K562 (cell line): ENCODE measurements around the gene TTC32. TPM values are rescaled to one million over a fixed set of nuclear protein-coding genes. Genes with fewer than 3 reads are reported as not detected.

ENCODE experiments used
- ATAC-seq: fragments of 200-7000 bp; cut with Tn5 transposase; 3 replicates; pipeline ENCODE4 v1.9.1; 2020; ENCODE audit warnings: moderate library complexity
- BruUV-seq: library from RNA; stranded (reverse); fragments of 400-500 nt; replicated peaks from 2 replicates; lab custom pipeline; 2021; lab: Mats Ljungman, UMichigan
- CTCF ChIA-PET: fragments of 300-600 bp; formaldehyde crosslinking; extraction: SDS; loops from one replicate; lab custom pipeline; 2021; ENCODE audit warnings: low intra/inter-chr PET ratio; lab: Yijun Ruan, JAX
- POLR2A ChIA-PET: fragments of 300-600, 350-650 bp; sonication (Branson Sonifier 250); formaldehyde crosslinking; extraction: SDS; loops from one replicate; lab custom pipeline; 2021; ENCODE audit warnings: antibody characterized with exemption, inconsistent platforms; lab: Yijun Ruan, JAX
- DNase-seq, 4 experiments: peaks; one replicate each; pipeline versions ENCODE4 v3.0.0 to v3.0.0-alpha.2; 2011 to 2018; ENCODE audit warnings: low spot score in 3 of 4, mixed read lengths in 3 of 4; ENCODE audit errors: extremely low read depth in 1 of 4
- FAIRE-seq: peaks from 2 replicates; lab custom pipeline; 2011; peaks lifted over from hg19 to GRCh38; lab: Jason Lieb, UNC
- H2AFZ ChIP-seq: 2 replicates; pipeline ENCODE4 v1.6.0; 2011; ENCODE audit warnings: low read depth, low read length, control low read depth, inconsistent platforms
- H3K27ac ChIP-seq: fragments of 200-600 bp; 3 replicates; pipeline ENCODE4 v1.8.0; 2011; ENCODE audit warnings: low read depth, mild to moderate bottlenecking, control low read depth, inconsistent platforms, low read length, moderate library complexity, mixed read lengths; ENCODE audit errors: extremely low read depth
- H3K27me3 ChIP-seq, 2 experiments: fragments of 300-600 bp in 1 of 2; 2 replicates in 1 of 2; 3 replicates in 1 of 2; pipeline versions ENCODE4 v1.6.0 to v1.8.0; 2011; ENCODE audit warnings: inconsistent platforms in 2 of 2, low read length in 2 of 2, mild to moderate bottlenecking in 1 of 2, mixed read lengths in 1 of 2, moderate library complexity in 1 of 2; ENCODE audit not compliant: control insufficient read depth in 2 of 2, insufficient read depth in 2 of 2
- H3K36me3 ChIP-seq: fragments of 300-600 bp; 3 replicates; pipeline ENCODE4 v1.8.0; 2011; ENCODE audit warnings: mild to moderate bottlenecking, low read length, inconsistent platforms; ENCODE audit not compliant: control insufficient read depth, insufficient read depth
- H3K4me1 ChIP-seq, 2 experiments: fragments of 200-600 bp in 1 of 2; replicated peaks in 1 of 2; 2 replicates in 1 of 2; 3 replicates in 1 of 2; pipeline versions ENCODE4 v1.5.1 to v1.8.0; 2011; ENCODE audit warnings: inconsistent platforms in 2 of 2, low read length in 2 of 2, mild to moderate bottlenecking in 1 of 2, mixed read lengths in 1 of 2, moderate library complexity in 1 of 2; ENCODE audit not compliant: control insufficient read depth in 2 of 2, insufficient read depth in 2 of 2
- H3K4me2 ChIP-seq: 2 replicates; pipeline ENCODE4 v1.6.1; 2011; ENCODE audit warnings: low read length, control low read depth, inconsistent platforms, mixed read lengths; ENCODE audit not compliant: insufficient read depth
- H3K4me3 ChIP-seq: fragments of 200-600 bp; sonication (generic), shearing (Covaris generic); 2 replicates; pipeline ENCODE4 v1.5.1; 2016; ENCODE audit warnings: control low read depth, inconsistent platforms
- H3K79me2 ChIP-seq: fragments of 200-600 bp; 3 replicates; pipeline ENCODE4 v1.8.0; 2011; ENCODE audit warnings: low read length, inconsistent platforms; ENCODE audit not compliant: control insufficient read depth, insufficient read depth
- H3K9ac ChIP-seq, 2 experiments: 2 replicates each; pipeline versions ENCODE4 v1.6.0 to v1.6.1; 2011; ENCODE audit warnings: low read depth in 2 of 2, low read length in 2 of 2, control low read depth in 1 of 2, inconsistent platforms in 1 of 2, mild to moderate bottlenecking in 1 of 2, mixed read lengths in 1 of 2; ENCODE audit not compliant: insufficient read depth in 1 of 2
- H3K9me1 ChIP-seq: one replicate; pipeline ENCODE4 v1.6.0; 2011; ENCODE audit warnings: inconsistent platforms, mild to moderate bottlenecking, low read length, moderate library complexity; ENCODE audit not compliant: control insufficient read depth, insufficient read depth
- H3K9me3 ChIP-seq: replicated peaks from 2 replicates; pipeline ENCODE4 v1.5.1; 2011; ENCODE audit warnings: low read depth, low read length, inconsistent platforms; ENCODE audit not compliant: control insufficient read depth, insufficient read depth
- H4K20me1 ChIP-seq: replicated peaks from 2 replicates; pipeline ENCODE4 v1.6.1; 2011; ENCODE audit warnings: low read length, inconsistent platforms, mixed read lengths; ENCODE audit not compliant: control insufficient read depth, insufficient read depth
- BCL6 ChIP-seq: fragments of 250-450 bp; sonication (Bioruptor Pico); IDR thresholded peaks from 2 replicates; pipeline ENCODE4 v1.4.0; 2020
- CXXC5 ChIP-seq: fragments of 250-450 bp; sonication (Bioruptor Pico); IDR thresholded peaks from 2 replicates; pipeline ENCODE4 v1.8.0; 2022; ENCODE audit warnings: inconsistent platforms, mild to moderate bottlenecking, moderate library complexity
- FOXK1 ChIP-seq: sonication (generic); formaldehyde crosslinking; IDR thresholded peaks from 2 replicates; pipeline ENCODE4 v1.8.0; 2022; ENCODE audit warnings: missing genetic modification reagents, mild to moderate bottlenecking, borderline replicate concordance
- MTF1 ChIP-seq: fragments of 250-450 bp; sonication (Bioruptor Pico); IDR thresholded peaks from 2 replicates; pipeline ENCODE4 v1.9.0; 2021; ENCODE audit warnings: moderate library complexity, mild to moderate bottlenecking, inconsistent platforms, borderline replicate concordance
- NFYB ChIP-seq: IDR thresholded peaks from 2 replicates; pipeline ENCODE4 v1.6.1; 2011; ENCODE audit warnings: mild to moderate bottlenecking, moderate library complexity; ENCODE audit not compliant: insufficient read length; ENCODE audit errors: extremely low read depth
- NR1H2 ChIP-seq: sonication (generic); formaldehyde crosslinking; IDR thresholded peaks from 2 replicates; pipeline ENCODE4 v1.4.0; 2020; ENCODE audit warnings: mild to moderate bottlenecking, missing genetic modification reagents
- SAFB ChIP-seq: fragments of 200-400 bp; formaldehyde crosslinking; IDR thresholded peaks from 2 replicates; pipeline ENCODE4 v1.6.1; 2017; ENCODE audit warnings: low read depth, low read length, borderline replicate concordance
- SMARCC2 ChIP-seq: fragments of 450-650 bp; IDR thresholded peaks from 2 replicates; pipeline ENCODE4 v1.6.1; 2017; ENCODE audit warnings: antibody characterized with exemption, moderate library complexity, mild to moderate bottlenecking, low read depth
- ZEB2 ChIP-seq: fragments of 450-650 bp; IDR thresholded peaks from 2 replicates; pipeline ENCODE4 v1.6.1; 2016
- ZNF124 ChIP-seq: sonication (generic); formaldehyde crosslinking; IDR thresholded peaks from 2 replicates; pipeline ENCODE4 v1.8.1; 2022; ENCODE audit warnings: missing genetic modification reagents
- ZNF347 ChIP-seq: fragments of 450-650 bp; formaldehyde crosslinking; IDR thresholded peaks from 2 replicates; pipeline ENCODE4 v1.4.0; 2020; ENCODE audit warnings: low read depth, mild to moderate bottlenecking, moderate library complexity
- ZNF551 ChIP-seq: fragments of 250-450 bp; sonication (Bioruptor Pico); IDR thresholded peaks from 2 replicates; pipeline ENCODE4 v1.5.0; 2021; ENCODE audit warnings: mild to moderate bottlenecking, moderate library complexity
- ZNF764 ChIP-seq: fragments of 250-450 bp; sonication (Bioruptor Pico); IDR thresholded peaks from 2 replicates; pipeline ENCODE4 v1.4.0; 2020; ENCODE audit warnings: low read depth, mild to moderate bottlenecking, moderate library complexity
- ZNF77 ChIP-seq: fragments of 250-450 bp; sonication (Bioruptor Pico); IDR thresholded peaks from 2 replicates; pipeline ENCODE4 v1.5.0; 2020
- WGBS: fragments of 100-300 bp; shearing (Covaris generic); methylation state at CpG from one replicate; pipeline ENCODE4 v1.1.6; 2016; ENCODE audit warnings: low coverage, mixed read lengths; ENCODE audit not compliant: insufficient coverage; ENCODE audit errors: missing lambda C conversion rate; 5-methylcytosine and 5-hydroxymethylcytosine counted together
- in situ Hi-C: fragments of 300-500 bp; cut with MboI; formaldehyde crosslinking; loops from 4 replicates; pipeline ENCODE4 v1.15.0; 2018; ENCODE audit warnings: inconsistent platforms, mixed read lengths
- intact Hi-C: fragments of 100-400 bp; cut with micrococcal nuclease; formaldehyde crosslinking; loops from 2 replicates; pipeline ENCODE4 v1.14.2; 2022
- polyA plus RNA-seq, 8 experiments: library from polyadenylated mRNA; depleted of rRNA in 4 of 8; stranded (reverse) in 5 of 8; unstranded in 3 of 8; fragments of >200 nt; fragmentation: Nextera tagmentation in 2 of 8; fragmentation: Illumina TruSeq in 1 of 8; extraction: Ambion mirVana in 2 of 8; extraction: Trizol in 1 of 8; gene quantifications; 2 replicates each; pipeline versions ENCODE4 v1.2.1 to v1.2.3, GENCODE V29; 2011 to 2014; ENCODE audit warnings: inconsistent platforms in 1 of 8, missing spikeins in 1 of 8
- total RNA-seq, 7 experiments: library from RNA; depleted of rRNA in 6 of 7; stranded (reverse); fragments of >200 nt in 6 of 7; fragmentation: Illumina TruSeq in 2 of 7; extraction: Trizol in 2 of 7; gene quantifications; 2 replicates each; pipeline versions ENCODE4 v1.2.1 to v1.2.3, GENCODE V29; 2011 to 2021; ENCODE audit warnings: low replicate concordance in 1 of 7

TTC32 gene
- total and polyA plus RNA-seq, 9 of the 15 experiments (the other 6 are each of a cell fraction or from before 2014, with no cell fraction given): 27.6 to 71.4 (median 52.6) TPM

DNA sequence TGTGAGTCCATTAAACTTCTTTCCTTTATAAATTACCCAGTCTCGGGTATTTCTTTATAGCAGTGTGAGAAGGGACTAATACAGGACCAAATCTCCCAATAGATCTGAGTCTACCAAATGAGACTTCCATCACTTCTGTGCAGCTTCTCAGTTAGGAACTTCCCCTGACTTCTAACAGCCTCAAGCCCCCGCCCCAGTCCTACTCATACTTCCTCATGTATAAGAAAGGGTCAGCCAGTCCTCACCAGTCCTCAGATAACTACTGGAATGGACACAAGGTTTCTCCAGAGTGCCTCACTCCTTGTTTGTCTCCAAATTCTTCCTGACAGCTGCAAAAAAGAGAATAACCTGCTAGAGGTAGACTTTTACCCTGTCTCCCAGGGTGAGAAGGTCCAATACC is 19.5 kb downstream of the TTC32 start:
- no TSS peak for BruUV-seq
- FAIRE-seq: no peak
- intact Hi-C loops (loop anchor here (10.0 kb wide), 1 partner anchor 1327 kb away; no protein-coding TSS in a partner anchor), in situ Hi-C loops (no loop called here)
- H3K79me2 ChIP-seq: no peaks in the 10 kb centered on the region
- 24% methylated on average over 2 of the region's 2 CpGs for WGBS
- ChIA-PET CTCF (no interaction called here), POLR2A (no interaction called here)
- H4K20me1 ChIP-seq: no peaks in the 10 kb centered on the region
- H2AFZ ChIP-seq: no peak overlapping the region
- no peak for DNase-seq
- no peak overlapping the region for H3K4me3 ChIP-seq
- no peaks in the 10 kb centered on the region for H3K9me3 ChIP-seq
- H3K4me1 ChIP-seq: peaks cover 0 to 4% of the 10 kb centered on the region in 2 experiments; a peak in 1 of 5 replicates
- H3K4me2 ChIP-seq: no peak overlapping the region
- no peaks in the 10 kb centered on the region for H3K27me3 ChIP-seq
- H3K36me3 ChIP-seq: no peaks in the 10 kb centered on the region
- no peak for ATAC-seq
- no peak overlapping the region for H3K9ac ChIP-seq
- TF ChIP-seq NR1H2 (CRISPR knock-in tag) (no peak), SMARCC2 (no peak), NFYB (no peak), FOXK1 (CRISPR knock-in tag) (no peak), ZNF124 (CRISPR knock-in tag) (no peak), ZNF347 (CRISPR knock-in tag) (no peak), ZEB2 (no peak), CXXC5 (CRISPR knock-in tag) (no peak), ZNF77 (CRISPR knock-in tag) (no peak), BCL6 (no peak), ZNF764 (CRISPR knock-in tag) (no peak), ZNF551 (no peak), SAFB (no peak), MTF1 (CRISPR knock-in tag) (no peak)
- no peak overlapping the region for H3K27ac ChIP-seq
- no peaks in the 10 kb centered on the region for H3K9me1 ChIP-seq
